Activated CD4-positive, alpha-beta T cell treated with anti-CD3 and anti-CD28 coated beads, Interleukin-2, amount 10 ng/mL, durations not matched to agents 24 days and 14 days (primary cell): ENCODE results near the gene COX4I2. TPM values are rescaled to one million over a fixed set of nuclear protein-coding genes. Genes with fewer than 3 reads are reported as not detected.
A peak's percentile ranks its signal among the peaks of the same experiment; 100 is the strongest.

ENCODE experiments used
- DNase-seq: peaks from one replicate; pipeline ENCODE4 v3.0.0; 2022
- H3K27ac Mint-ChIP-seq: one replicate; pipeline ENCODE4 v1.8.0; 2022; ENCODE audit warnings: mild to moderate bottlenecking, mixed read lengths
- H3K27me3 Mint-ChIP-seq: one replicate; pipeline ENCODE4 v1.8.0; 2022; ENCODE audit warnings: mixed read lengths
- H3K36me3 Mint-ChIP-seq: one replicate; pipeline ENCODE4 v1.8.0; 2022; ENCODE audit warnings: low read depth, mild to moderate bottlenecking, mixed read lengths
- H3K4me1 Mint-ChIP-seq: one replicate; pipeline ENCODE4 v1.8.0; 2021; ENCODE audit warnings: mixed read lengths
- H3K4me3 Mint-ChIP-seq: one replicate; pipeline ENCODE4 v1.8.0; 2022; ENCODE audit warnings: mild to moderate bottlenecking, moderate library complexity, mixed read lengths
- H3K9me3 Mint-ChIP-seq: one replicate; pipeline ENCODE4 v1.8.0; 2021; ENCODE audit warnings: mixed read lengths
- intact Hi-C: fragments of 100-400 bp; cut with micrococcal nuclease; formaldehyde crosslinking; loops from one replicate; pipeline ENCODE4 v1.15.1; 2023
- total RNA-seq: library from RNA; stranded (reverse); gene quantifications from 2 replicates; pipeline ENCODE4 v1.2.3, GENCODE V29; 2022

COX4I2 gene
- total RNA-seq, 1 donor from 2014 or later = not detected

GRCh38 chr20:31669876-31670275 lies 32.2 kb downstream of the COX4I2 start:
- no peaks in the 10 kb centered on the region for H3K27me3 Mint-ChIP-seq
- peaks cover 82% of the 10 kb centered on the region for H3K36me3 Mint-ChIP-seq
- H3K27ac Mint-ChIP-seq = peak overlapping the region; percentile 80
- intact Hi-C loops = no loop called here
- DNase-seq = no peak
- peak overlapping the region; percentile 26 for H3K4me3 Mint-ChIP-seq
- peaks cover 68% of the 10 kb centered on the region for H3K4me1 Mint-ChIP-seq
- no peaks in the 10 kb centered on the region for H3K9me3 Mint-ChIP-seq

DNA sequence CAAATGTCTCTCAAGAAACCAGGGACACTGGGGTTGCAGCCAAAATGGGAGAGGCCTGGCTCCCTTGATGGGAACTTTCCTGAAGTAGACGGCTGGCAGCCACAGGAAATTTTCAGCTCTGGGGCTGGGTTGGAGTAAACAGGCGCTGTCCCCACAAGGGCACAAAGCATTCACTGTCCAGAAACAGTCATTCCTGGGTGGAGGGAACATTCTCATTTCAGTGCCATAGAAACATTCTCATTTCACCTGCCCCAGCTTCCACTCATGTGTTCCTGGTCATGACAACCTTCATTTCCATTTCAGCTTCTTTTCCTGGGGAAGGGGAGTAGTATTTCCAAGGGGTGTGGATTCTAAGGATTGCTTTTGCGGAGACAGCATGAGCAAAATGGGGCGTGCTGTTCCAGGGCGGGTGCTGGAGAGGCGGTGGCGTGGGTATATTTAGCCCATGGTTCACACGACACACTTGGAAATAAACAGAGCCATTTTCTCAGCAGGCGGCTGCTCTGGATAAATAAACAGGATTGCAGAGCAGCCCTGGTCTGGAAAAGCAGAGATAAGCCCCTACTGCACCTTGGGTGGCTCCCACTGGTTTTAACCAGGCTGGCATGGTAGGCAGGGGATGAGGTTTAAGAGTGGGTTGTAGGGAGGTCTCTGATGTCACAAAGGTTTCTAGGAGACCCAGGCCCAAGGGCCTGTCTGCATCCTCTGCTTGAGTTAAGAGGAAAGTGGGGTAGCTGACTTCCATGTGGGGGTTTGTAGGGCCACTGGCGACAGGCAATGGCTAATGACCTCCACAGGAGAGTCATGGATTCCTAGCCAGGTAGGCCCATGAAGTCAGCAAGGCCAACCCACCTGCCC lies 32.9 kb downstream of the COX4I2 start:
- Mint-ChIP-seq H3K9me3 (no peaks in the 10 kb centered on the region), H3K36me3 (peaks cover 81% of the 10 kb centered on the region), H3K4me3 (no peak overlapping the region), H3K27me3 (no peaks in the 10 kb centered on the region), H3K4me1 (peaks cover 70% of the 10 kb centered on the region), H3K27ac (peak overlapping the region; percentile 80)
- DNase-seq = no peak
- intact Hi-C loops = no loop called here

DNA sequence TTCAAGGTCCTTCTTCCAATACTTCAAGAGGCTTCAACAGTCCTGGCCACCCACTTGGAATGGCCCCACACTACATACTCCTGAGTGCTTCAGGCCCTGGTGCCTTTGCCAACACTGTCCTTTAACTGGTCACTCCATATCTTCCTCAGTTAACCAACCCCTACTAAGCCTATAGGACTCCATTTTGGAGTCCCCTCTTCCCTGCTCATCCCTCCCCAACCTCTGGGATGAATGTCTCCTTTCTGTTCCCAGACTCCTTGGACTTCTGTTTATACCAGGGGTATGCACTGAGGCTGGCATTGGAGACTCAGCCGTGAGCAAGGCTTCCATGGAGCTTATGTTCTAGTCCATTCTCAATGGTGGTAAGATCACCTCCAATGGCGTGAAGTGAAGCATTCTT lies 33.6 kb downstream of the COX4I2 start:
- Mint-ChIP-seq H3K4me3 (peak overlapping the region; percentile 18), H3K27ac (peak overlapping the region; percentile 78), H3K36me3 (peaks cover 80% of the 10 kb centered on the region), H3K4me1 (peaks cover 69% of the 10 kb centered on the region), H3K27me3 (no peaks in the 10 kb centered on the region), H3K9me3 (no peaks in the 10 kb centered on the region)
- intact Hi-C loops = no loop called here
- no peak for DNase-seq

DNA sequence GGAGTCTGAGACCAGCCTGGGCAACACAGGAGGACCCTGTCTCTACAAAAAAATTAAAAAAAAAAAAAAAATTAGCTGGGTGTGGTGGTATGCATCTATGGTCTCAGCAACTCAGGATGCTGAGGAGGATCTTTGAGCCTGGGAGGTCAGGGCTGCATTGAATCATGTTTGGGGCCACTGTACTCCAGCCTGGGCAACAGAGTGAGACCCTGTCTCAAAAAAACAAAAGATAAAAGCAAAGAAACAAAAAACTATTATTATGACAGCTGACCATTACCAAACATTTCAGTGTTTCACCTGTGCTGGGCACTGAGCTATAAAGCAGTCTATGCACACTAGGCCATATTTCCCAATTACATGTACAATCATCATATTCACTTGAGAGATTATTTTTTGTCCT lies 35.7 kb downstream of the COX4I2 start:
- Mint-ChIP-seq H3K27me3 (no peaks in the 10 kb centered on the region), H3K4me1 (peaks cover 76% of the 10 kb centered on the region), H3K9me3 (no peaks in the 10 kb centered on the region), H3K4me3 (peak overlapping the region; percentile 83), H3K27ac (peak overlapping the region; percentile 89), H3K36me3 (peaks cover 80% of the 10 kb centered on the region)
- no peak for DNase-seq
- intact Hi-C loops = no loop called here

GRCh38 chr20:31673943-31674463 lies 36.3 kb downstream of the COX4I2 start:
- Mint-ChIP-seq H3K9me3 (no peaks in the 10 kb centered on the region), H3K36me3 (peaks cover 83% of the 10 kb centered on the region), H3K4me3 (peak overlapping the region; percentile 83), H3K27ac (peak overlapping the region; percentile 89), H3K4me1 (peaks cover 80% of the 10 kb centered on the region), H3K27me3 (no peaks in the 10 kb centered on the region)
- peak; percentile 72 for DNase-seq
- intact Hi-C loops = loop anchor here (2.0 kb wide), 1 partner anchor 13 kb away; no protein-coding TSS in a partner anchor

GRCh38 chr20:31674895-31675827 lies 37.4 kb downstream of the COX4I2 start:
- Mint-ChIP-seq H3K9me3 (no peaks in the 10 kb centered on the region), H3K4me1 (peaks cover 80% of the 10 kb centered on the region), H3K27ac (peak overlapping the region; percentile 89), H3K4me3 (peak overlapping the region; percentile 83), H3K36me3 (peaks cover 83% of the 10 kb centered on the region), H3K27me3 (no peaks in the 10 kb centered on the region)
- intact Hi-C loops = loop anchor here (1.0 to 2.0 kb wide), 3 partner anchors 14 to 47 kb away; partner anchors contain the start of gene BCL2L1
- peak; percentile 92 for DNase-seq

DNA sequence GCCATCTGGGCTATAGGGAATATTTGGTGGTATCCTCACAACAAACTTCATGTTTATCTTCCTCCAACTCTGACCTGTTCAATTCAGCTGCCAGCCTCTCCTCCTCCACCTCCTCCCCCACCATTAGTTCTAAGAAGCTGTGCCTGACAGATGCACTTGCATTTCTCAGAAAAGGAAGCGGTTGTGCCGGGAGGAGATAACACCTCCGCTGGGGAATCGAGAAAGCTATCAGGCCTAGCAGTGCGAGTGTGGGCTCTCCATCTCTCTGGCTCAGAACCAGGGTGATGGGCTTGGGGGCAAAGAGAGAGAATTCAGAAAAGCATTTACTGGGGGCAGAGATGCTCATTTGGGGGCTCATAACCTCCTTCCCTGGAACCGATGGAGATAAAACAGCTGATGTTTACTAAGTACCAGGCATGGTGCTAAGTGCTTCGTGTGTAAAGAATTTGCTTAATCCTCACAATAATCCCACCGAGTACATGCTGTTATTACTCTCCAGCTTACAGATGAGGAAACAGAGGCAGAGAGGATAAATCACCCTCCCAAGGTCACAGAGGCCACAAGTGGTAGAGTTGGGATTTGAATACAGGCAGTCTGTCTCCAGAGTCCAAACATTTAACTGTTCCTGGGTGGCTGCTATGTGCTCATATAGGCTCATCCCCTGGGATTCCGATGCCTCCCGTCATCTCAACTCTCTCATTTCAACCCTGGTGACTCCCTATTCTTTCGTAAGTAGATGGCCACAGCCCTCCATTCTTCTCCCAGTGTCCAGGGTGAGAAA lies 38.3 kb downstream of the COX4I2 start:
- H3K4me1 Mint-ChIP-seq = peaks cover 83% of the 10 kb centered on the region
- peak overlapping the region; percentile 83 for H3K4me3 Mint-ChIP-seq
- peak; percentile 93 for DNase-seq
- H3K27me3 Mint-ChIP-seq = no peaks in the 10 kb centered on the region
- intact Hi-C loops = loop anchor here (1.0 to 2.0 kb wide), 4 partner anchors 15 to 46 kb away; partner anchors contain the start of gene BCL2L1
- H3K9me3 Mint-ChIP-seq = no peaks in the 10 kb centered on the region
- peaks cover 83% of the 10 kb centered on the region for H3K36me3 Mint-ChIP-seq
- peak overlapping the region; percentile 89 for H3K27ac Mint-ChIP-seq

DNA sequence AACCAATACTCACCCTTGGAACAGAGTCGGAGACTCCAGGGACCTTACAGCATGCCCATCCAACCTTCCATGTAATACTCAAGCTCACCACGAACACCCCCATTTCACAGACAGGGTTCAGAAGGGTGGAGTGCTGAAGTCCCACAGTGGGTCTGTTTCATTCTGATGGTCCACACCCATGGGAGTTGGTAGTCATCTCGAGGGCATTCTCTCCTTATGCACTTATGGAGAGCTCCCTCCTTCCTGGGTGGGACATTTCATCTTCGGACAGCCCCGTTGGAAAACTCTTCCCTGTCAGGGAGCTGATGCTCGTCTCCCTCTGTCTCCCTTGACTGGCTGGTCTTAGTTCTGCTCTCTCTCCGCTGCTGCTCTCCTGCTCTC lies 38.9 kb downstream of the COX4I2 start:
- intact Hi-C loops = loop anchor here (2.0 kb wide), 1 partner anchor 18 kb away; no protein-coding TSS in a partner anchor
- Mint-ChIP-seq H3K36me3 (peaks cover 84% of the 10 kb centered on the region), H3K4me1 (peaks cover 84% of the 10 kb centered on the region), H3K4me3 (peak overlapping the region; percentile 83), H3K27ac (peak overlapping the region; percentile 89), H3K27me3 (no peaks in the 10 kb centered on the region), H3K9me3 (no peaks in the 10 kb centered on the region)
- DNase-seq = no peak

DNA sequence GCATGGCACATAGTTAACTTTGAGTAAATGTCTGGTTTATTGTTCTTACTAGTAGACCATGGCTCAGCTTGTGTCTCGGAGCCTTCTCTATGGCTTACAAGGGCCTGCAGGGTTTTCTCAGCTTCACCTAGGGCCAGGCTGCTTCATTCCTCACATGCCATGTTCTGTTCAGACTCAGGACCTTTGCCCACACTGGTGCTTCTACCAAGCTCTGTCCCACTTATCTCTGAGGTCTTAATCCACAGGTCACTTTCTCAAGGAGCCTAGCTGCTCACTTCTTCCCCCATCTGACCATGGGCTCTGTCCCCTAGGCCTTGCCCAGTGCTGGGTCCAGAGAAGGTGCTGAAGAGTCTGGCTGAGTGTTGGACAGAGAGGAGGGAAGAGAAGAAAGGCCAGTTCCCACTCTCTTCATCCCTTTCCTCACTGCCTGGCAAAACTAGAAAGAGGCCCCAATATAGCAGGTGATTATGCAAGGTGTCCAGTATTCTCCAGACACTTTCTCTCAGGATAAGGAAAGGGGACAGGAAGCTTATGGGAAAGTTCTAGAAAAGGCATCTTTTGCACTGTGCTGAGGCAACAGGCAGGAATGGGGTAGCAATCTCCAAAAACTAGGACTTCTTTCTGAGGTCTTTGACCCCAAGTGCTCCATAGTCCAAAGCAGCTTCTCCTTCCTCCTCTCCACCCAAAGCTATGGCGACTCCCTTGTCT lies 40.0 kb downstream of the COX4I2 start:
- peaks cover 82% of the 10 kb centered on the region for H3K4me1 Mint-ChIP-seq
- no peaks in the 10 kb centered on the region for H3K9me3 Mint-ChIP-seq
- H3K27ac Mint-ChIP-seq = peak overlapping the region; percentile 87
- peaks cover 83% of the 10 kb centered on the region for H3K36me3 Mint-ChIP-seq
- H3K4me3 Mint-ChIP-seq = peak overlapping the region; percentile 77
- intact Hi-C loops = loop anchor here (2.0 kb wide), 1 partner anchor 17 kb away; no protein-coding TSS in a partner anchor
- no peak for DNase-seq
- no peaks in the 10 kb centered on the region for H3K27me3 Mint-ChIP-seq

DNA sequence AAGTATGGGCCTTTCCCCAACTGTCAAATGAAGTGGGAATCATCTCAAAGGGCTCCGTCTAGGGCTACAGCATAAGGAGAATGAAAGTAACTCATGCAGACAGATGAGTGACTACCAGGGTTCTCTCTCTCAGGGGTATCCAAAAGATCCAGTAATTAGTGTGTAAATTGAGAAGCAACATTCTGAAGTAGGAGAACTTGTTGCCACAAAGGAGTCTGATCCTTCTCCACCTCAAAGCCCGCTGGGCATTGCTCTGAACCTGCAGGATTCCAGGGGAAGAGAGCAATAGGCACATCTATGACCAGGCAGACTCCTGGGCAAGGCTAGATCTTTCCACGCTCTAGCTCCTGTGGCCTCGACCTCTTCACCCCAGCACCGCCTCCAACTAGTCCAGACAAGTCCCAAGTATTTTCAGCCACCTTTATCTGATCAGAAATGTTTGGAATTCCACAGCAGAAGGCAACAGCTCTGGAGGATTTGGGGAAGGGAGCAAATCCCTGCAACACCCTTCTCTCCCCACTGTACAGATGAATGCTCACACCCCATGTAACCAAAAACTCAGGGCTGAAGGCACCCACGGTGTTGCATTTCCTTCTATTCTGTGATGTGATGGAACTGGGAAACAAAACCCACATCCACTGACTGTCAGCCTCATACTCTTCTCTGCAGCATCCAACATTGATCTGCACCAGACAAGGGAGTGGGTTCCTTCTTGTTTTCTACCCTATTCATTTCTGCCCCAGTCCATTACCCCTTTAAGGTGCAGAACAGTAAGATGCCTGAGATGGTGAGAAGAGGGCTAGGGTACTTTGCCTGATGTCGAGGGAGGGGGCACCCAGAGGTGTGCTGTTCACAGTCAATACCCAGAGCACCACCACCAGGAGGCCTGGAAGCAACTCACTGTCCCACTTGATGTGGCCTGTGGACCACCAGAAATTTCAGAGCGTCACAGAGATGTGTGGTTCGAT lies 41.0 kb downstream of the COX4I2 start:
- Mint-ChIP-seq H3K27ac (peak overlapping the region; percentile 87), H3K27me3 (no peaks in the 10 kb centered on the region), H3K36me3 (peaks cover 87% of the 10 kb centered on the region), H3K9me3 (no peaks in the 10 kb centered on the region), H3K4me1 (peaks cover 85% of the 10 kb centered on the region), H3K4me3 (peak overlapping the region; percentile 77)
- no peak for DNase-seq
- intact Hi-C loops = no loop called here

DNA sequence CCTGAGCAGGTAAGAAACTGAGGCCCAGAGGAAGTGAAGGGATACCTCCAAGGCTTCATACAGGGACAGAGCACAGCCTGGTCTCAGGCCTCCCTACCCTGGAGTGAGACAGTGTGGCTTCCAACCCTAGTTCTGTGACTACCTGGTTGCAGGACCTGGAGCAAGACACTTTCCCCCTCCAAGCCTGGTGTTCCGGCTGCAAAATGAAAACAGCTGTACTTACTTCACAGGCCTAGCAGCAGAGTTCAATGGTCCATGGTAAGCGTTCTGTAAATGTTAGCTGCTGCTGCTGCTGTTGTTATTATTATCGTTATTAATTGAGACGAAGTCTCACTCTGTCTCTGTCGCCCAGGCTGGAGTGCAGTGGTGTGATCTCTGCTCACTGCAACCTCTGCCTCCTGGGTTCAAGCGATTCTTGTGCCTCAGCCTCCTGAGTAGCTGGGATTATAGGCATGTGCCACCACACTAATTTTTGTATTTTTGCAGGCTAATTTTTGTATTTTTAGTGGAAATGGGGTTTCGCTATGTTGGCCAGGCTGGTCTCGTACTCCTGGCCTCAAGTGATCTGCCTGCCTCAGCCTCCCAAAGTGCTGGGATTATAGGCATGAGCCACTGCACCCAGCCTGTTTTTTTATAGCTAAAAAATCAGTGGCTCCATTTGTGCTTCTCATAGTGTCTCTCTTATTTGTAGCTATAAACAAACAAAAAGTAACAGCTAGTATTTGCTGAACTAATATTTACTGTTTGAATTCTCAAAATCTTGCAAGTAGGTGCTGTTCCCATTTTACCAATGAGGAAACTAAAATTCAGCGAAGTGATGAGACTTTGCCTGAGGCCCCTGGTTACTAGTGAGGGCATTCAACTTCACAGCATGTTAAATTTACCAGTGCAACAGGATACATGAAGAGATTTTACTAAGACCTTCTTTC lies 41.9 kb downstream of the COX4I2 start:
- Mint-ChIP-seq H3K36me3 (peaks cover 88% of the 10 kb centered on the region), H3K4me3 (peak overlapping the region; percentile 77), H3K4me1 (peaks cover 85% of the 10 kb centered on the region), H3K27ac (peak overlapping the region; percentile 87), H3K27me3 (no peaks in the 10 kb centered on the region), H3K9me3 (no peaks in the 10 kb centered on the region)
- no peak for DNase-seq
- intact Hi-C loops = loop anchor here (2.0 kb wide), 1 partner anchor 13 kb away; no protein-coding TSS in a partner anchor
